HG02852 (cell line): ENCODE results near the gene TMC5.

Experiments
- ATAC-seq: cut with Tn5 transposase; IDR thresholded peaks from one replicate; pipeline ENCODE4 v1.9.1; 2021; ENCODE audit warnings: mild to moderate bottlenecking, moderate library complexity; ENCODE audit not compliant: unreplicated experiment

The TMC5 gene

GRCh38 chr16:19450186-19450585, 32.5 kb downstream of the TMC5 start:
- ATAC-seq: no peak

- ATAC-seq: no peak
Measured at GRCh38 chr16:19458722-19459379, 41.2 kb downstream of the TMC5 start.

- ATAC-seq: no peak
Measured at GRCh38 chr16:19460397-19460796, 42.7 kb downstream of the TMC5 start.

GRCh38 chr16:19463468-19464315, 46.0 kb downstream of the TMC5 start:
- no peak for ATAC-seq

GRCh38 chr16:19468300-19468699, 50.6 kb downstream of the TMC5 start:
- no peak for ATAC-seq

GRCh38 chr16:19472482-19472881, 54.8 kb downstream of the TMC5 start:
- ATAC-seq: no peak

- ATAC-seq: no peak
Measured at GRCh38 chr16:19474617-19475016, 56.9 kb downstream of the TMC5 start.

GRCh38 chr16:19478505-19478904, 60.8 kb downstream of the TMC5 start:
- no peak for ATAC-seq

GRCh38 chr16:19479302-19479721, 61.6 kb downstream of the TMC5 start:
- no peak for ATAC-seq

GRCh38 chr16:19481296-19481695, 63.6 kb downstream of the TMC5 start:
- no peak for ATAC-seq

GRCh38 chr16:19481769-19482168, 64.1 kb downstream of the TMC5 start:
- ATAC-seq: no peak

GRCh38 chr16:19482291-19482690, 64.6 kb downstream of the TMC5 start:
- no peak for ATAC-seq

GRCh38 chr16:19484096-19484495, 66.4 kb downstream of the TMC5 start:
- ATAC-seq: no peak

- no peak for ATAC-seq
Measured at GRCh38 chr16:19485611-19486010, 67.9 kb downstream of the TMC5 start.

- no peak for ATAC-seq
Measured at GRCh38 chr16:19486051-19486450, 68.4 kb downstream of the TMC5 start.

GRCh38 chr16:19486750-19487325, 69.2 kb downstream of the TMC5 start:
- ATAC-seq: no peak

- ATAC-seq: no peak
Measured at GRCh38 chr16:19488213-19488640, 70.5 kb downstream of the TMC5 start.

- no peak for ATAC-seq
Measured at GRCh38 chr16:19490619-19491018, 72.9 kb downstream of the TMC5 start.

GRCh38 chr16:19497176-19497575, 79.5 kb downstream of the TMC5 start:
- ATAC-seq: no peak

- no peak for ATAC-seq
Measured at GRCh38 chr16:19499006-19499405, 81.3 kb downstream of the TMC5 start.

- no peak for ATAC-seq
Measured at GRCh38 chr16:19499481-19499880, 81.8 kb downstream of the TMC5 start.
